ENCODE measurements around the gene CACNA1H.

- no peak for TF ChIP-seq CTCF (IDR thresholded peaks at IDR 0.05; ENCODE audit: extremely low read depth in 1 of 2, insufficient read depth in 1 of 2, low read depth in 1 of 2, low read length in 2 of 2)
- no peak for TF ChIP-seq POLR2AphosphoS5 (IDR thresholded peaks at IDR 0.05; ENCODE audit: insufficient read depth, low read depth, low read length)
These were observed 725 bp upstream of the CACNA1H start for GRCh38 chr16:1152123-1152638.

Data from endothelial cell of umbilical vein (primary cell).